ENCODE results near the gene OR52I2.

Gene OR52I2

DNA sequence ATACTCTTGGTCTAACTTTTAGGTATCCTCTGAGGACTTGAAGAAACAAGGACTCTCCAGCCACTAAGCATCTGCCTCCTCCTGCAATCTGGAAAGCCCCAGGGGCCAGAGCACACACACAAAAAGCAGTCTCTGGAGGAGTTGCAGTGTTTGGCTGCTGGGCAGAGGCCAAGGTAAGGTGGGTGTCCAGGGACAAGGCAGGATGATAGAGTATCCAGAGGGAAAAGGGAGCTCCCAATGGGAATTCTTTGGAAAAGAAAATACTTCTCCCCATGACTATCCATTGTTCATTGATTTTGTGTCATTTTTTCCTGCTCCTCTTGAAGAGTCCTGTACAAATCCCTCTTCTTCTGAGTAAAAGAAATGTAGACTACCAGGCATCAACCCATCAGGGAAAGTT, at the start of gene OR52I2:
TSS of gene OR52I2 (plus strand) at position 301 of the 400 bp plus-strand sequence.
- no peak within 1 kb of the TSS for H3K27ac ChIP-seq
- TF ChIP-seq CTCF (IDR thresholded peaks at IDR 0.05) (no peak), ZFX (IDR thresholded peaks at IDR 0.05; ENCODE audit: borderline replicate concordance) (no peak)

- TF ChIP-seq CTCF (IDR thresholded peaks at IDR 0.05) (peak; percentile 91), ZFX (IDR thresholded peaks at IDR 0.05; ENCODE audit: borderline replicate concordance) (no peak)
These were observed 41.8 kb upstream of the OR52I2 start for GRCh38 chr11:4539603-4540219.

GRCh38 chr11:4541071-4541470, 40.5 kb upstream of the OR52I2 start:
- TF ChIP-seq CTCF (IDR thresholded peaks at IDR 0.05) (no peak), ZFX (IDR thresholded peaks at IDR 0.05; ENCODE audit: borderline replicate concordance) (no peak)
- no peak overlapping the region for H3K27ac ChIP-seq

More at GRCh38 chr11:4539603-4540219, 41.8 kb upstream of the OR52I2 start:
- H3K27ac ChIP-seq = no peak overlapping the region

DNA sequence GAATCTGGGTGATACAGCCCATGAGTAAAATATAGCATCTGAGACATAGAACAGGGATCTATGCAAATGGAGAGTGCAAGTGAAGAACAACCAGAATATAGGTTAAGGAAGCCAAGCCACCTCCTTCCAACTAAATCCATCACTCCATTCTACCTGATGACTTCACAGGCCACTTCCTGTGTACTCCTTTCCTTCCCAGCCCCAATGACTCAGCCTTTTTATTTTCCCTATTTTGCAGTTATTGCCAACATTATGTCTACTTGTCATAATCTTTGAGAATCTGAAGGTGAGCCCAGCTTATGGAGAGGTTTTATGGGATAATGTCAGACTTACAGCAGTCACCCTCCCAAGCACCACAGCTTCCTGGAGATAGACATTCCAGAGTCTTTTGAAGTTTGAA, 38.0 kb upstream of the OR52I2 start:
- TF ChIP-seq ZFX (IDR thresholded peaks at IDR 0.05; ENCODE audit: borderline replicate concordance) = no peak
- TF ChIP-seq CTCF (IDR thresholded peaks at IDR 0.05) = no peak

DNA sequence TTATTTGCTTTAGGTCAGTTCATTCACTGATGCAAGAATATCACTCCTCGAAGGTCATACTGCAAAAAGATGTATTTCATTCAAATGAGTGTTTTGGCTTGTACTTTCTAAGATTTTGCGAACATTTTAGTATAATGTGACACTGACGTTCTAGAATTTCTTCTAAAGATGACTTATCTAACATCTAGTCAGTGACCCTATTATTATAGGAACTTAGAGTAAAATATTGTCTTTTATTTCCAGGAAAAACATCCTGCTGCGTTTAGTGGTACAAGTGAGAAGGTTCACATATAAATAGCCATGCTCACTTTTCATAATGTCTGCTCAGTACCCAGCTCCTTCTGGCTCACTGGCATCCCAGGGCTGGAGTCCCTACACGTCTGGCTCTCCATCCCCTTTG, 36.7 kb upstream of the OR52I2 start, which contains the start of gene OR52M1:
TSS of gene OR52M1 (plus strand) at position 301 of the 400 bp plus-strand sequence. CDS start at position 301, 0 bp downstream.
- TF ChIP-seq ZFX (IDR thresholded peaks at IDR 0.05; ENCODE audit: borderline replicate concordance) = no peak
- TF ChIP-seq CTCF (IDR thresholded peaks at IDR 0.05) = no peak
- no peak within 1 kb of the TSS for H3K27ac ChIP-seq

More for the DNA sequence above, 38.0 kb upstream of the OR52I2 start:
- H3K27ac ChIP-seq = no peak overlapping the region

GRCh38 chr11:4546878-4547277, 34.7 kb upstream of the OR52I2 start:
- TF ChIP-seq CTCF (IDR thresholded peaks at IDR 0.05) (no peak), ZFX (IDR thresholded peaks at IDR 0.05; ENCODE audit: borderline replicate concordance) (no peak)
- H3K27ac ChIP-seq = peak overlapping the region; percentile 20

DNA sequence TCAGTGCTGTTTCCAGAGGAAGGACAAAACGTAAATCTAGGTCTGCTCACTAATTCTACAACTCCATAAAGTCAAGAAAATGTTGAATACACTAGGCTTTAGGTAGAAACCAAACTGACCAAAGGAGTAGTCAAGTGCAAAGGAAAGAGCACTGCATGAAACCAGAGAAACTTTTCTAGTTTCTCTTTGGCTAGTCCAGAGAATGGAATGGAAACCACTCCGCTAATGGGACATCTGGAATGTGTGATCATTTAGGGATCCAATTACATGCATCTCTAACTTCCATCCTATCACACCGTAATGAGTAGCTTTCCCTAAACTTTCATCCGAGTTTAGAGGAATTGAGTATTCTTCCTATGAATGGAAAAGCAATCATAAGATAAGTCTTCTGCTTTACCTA, 34.1 kb upstream of the OR52I2 start:
- peak overlapping the region; percentile 20 for H3K27ac ChIP-seq
- TF ChIP-seq ZFX (IDR thresholded peaks at IDR 0.05; ENCODE audit: borderline replicate concordance) (no peak), CTCF (IDR thresholded peaks at IDR 0.05) (no peak)
